ENCODE measurements around the gene TAS2R46. TPM values are rescaled to one million over a fixed set of nuclear protein-coding genes. Genes with fewer than 3 reads are reported as not detected.

TAS2R46 gene
- total RNA-seq, 2 experiments from 2014 or later: 0.43 to 0.95 TPM

DNA sequence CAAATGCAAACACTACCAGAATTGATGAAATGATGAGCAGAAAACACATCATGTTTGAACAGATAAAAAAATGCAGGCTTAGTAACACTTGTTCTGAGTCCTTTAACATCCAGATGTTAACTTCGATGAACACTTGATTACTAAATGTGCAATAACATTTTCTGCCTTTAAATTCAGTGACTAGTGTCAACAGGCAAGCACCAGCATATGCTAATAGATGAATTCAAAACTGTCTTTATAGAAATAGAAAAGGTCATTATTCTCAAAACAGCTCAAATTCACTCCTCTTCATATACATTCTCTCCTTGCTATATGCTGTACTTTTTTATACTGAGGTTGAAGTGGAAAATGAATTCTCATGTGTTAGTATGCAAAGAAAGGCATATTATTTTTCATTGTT lies 39.6 kb downstream of the TAS2R46 start, which contains the start of gene TAS2R19:
TAS2R19 (minus strand) TSS at position 101 of the 400 bp plus-strand sequence; CDS start at position 52, 49 bp downstream.
- ChIA-PET CTCF (no interaction called here), POLR2A (no interaction called here)
- no peak for DNase-seq
- Mint-ChIP-seq H3K9me3 (peaks cover 3% of the 10 kb centered on the region), H3K27ac (no peak within 1 kb of the TSS), H3K4me1 (no peaks in the 10 kb centered on the region), H3K27me3 (no peaks in the 10 kb centered on the region), H3K36me3 (ENCODE audit: low read depth) (peaks cover 10% of the 10 kb centered on the region), H3K4me3 (no peak within 1 kb of the TSS)

DNA sequence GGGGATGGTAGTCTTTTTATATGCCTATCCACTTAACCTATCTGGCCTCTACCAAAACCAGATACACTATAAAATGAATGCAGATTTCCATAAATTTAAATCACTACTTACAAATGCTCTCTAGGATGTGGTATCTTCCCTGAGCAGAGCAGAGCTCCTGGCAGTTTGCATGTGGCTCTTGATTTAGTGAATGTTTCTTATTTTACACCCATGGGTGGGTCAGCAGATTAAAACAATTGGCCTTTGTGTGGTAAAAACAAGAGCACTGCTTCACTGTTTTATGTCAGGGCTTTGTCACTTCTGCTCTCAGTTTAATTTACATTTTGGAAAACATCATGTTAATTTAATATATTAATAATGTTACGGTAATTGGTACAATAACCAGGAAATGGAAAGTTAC lies 45.2 kb downstream of the TAS2R46 start:
- ChIA-PET POLR2A (no interaction called here), CTCF (no interaction called here)
- no peak overlapping the region for H3K27ac Mint-ChIP-seq
- no peaks in the 10 kb centered on the region for H3K9me3 Mint-ChIP-seq
- H3K4me1 Mint-ChIP-seq: no peaks in the 10 kb centered on the region
- no peak overlapping the region for H3K4me3 Mint-ChIP-seq
- peaks cover 6% of the 10 kb centered on the region for H3K36me3 Mint-ChIP-seq (ENCODE audit: low read depth)
- no peak for DNase-seq
- H3K27me3 Mint-ChIP-seq: no peaks in the 10 kb centered on the region

DNA sequence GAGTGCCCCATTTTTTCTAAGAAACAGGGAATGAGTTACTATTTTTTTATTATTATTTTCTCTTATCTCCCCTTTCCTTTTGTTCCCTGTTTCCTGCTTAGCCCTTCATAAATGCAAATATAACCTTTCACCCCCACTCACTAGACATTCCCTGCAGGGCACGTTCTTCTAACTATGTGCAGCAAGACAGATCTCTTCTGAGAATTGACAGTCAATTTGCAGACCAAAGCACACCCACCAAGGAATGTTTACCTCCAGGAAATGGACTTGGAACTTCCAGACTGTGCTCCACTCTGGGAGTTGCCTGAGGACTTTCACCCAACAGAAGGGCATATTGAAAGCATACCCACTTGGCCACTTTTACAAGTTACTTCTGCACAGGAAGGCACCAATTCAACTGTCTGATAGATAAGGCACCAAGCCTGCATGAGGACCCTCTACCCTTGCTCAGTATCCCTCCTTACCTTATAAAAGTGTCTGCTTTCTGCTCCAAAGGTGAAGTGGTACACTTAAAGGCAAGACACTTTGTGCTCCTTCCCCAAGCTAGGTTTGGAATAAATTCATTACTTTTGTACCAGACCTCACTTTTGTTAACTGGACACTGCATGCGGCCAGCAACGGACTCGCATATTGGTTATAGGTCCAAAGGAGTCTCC lies 46.2 kb downstream of the TAS2R46 start:
- POLR2A ChIA-PET: no interaction called here
- no peaks in the 10 kb centered on the region for H3K4me1 Mint-ChIP-seq
- no peaks in the 10 kb centered on the region for H3K9me3 Mint-ChIP-seq
- CTCF ChIA-PET: no interaction called here
- no peak overlapping the region for H3K4me3 Mint-ChIP-seq
- H3K27ac Mint-ChIP-seq: no peak overlapping the region
- DNase-seq: no peak
- no peaks in the 10 kb centered on the region for H3K27me3 Mint-ChIP-seq
- peaks cover 6% of the 10 kb centered on the region for H3K36me3 Mint-ChIP-seq (ENCODE audit: low read depth)

DNA sequence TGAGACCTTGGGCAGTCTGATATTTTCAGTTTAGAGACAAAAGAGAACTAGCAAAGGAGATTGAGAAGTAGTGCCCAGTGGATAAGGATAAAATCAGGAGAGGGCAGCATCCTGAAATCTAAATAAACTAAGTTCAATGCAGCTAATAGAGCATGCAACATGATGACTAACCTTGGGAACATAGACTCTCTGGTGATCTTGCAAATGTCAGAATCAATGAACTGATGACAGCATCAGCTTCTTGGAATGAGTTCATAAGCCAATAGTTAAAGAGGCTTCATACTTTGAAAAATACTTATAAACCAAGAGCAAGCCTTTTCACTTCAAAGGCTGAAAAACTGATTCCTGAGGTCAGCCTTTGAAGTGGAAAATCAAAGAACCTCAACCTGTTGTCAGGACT lies 47.9 kb downstream of the TAS2R46 start:
- Mint-ChIP-seq H3K4me3 (no peak overlapping the region), H3K4me1 (no peaks in the 10 kb centered on the region), H3K27me3 (no peaks in the 10 kb centered on the region), H3K36me3 (ENCODE audit: low read depth) (peaks cover 6% of the 10 kb centered on the region), H3K9me3 (no peaks in the 10 kb centered on the region), H3K27ac (no peak overlapping the region)
- DNase-seq: no peak
- POLR2A ChIA-PET: no interaction called here
- CTCF ChIA-PET: no interaction called here

Other genes with a start within 250 kb of the TAS2R46 start
- gene TAS2R10, start 235.9 kb downstream of the TAS2R46 start, total RNA-seq: under 1 TPM; 0.30 to 0.35 TPM
- gene PRR4, start 212.8 kb downstream of the TAS2R46 start, total RNA-seq: under 1 TPM; 0.68 to 0.98 TPM
- 10 to 100 TPM in 1 of 2 experiments, 1 to 10 TPM in 1; 9.7 to 10.8 TPM for gene PRH1, start 178.0 kb downstream of the TAS2R46 start, total RNA-seq
- under 1 TPM; 0.23 to 0.25 TPM for gene TAS2R13, start 152.7 kb downstream of the TAS2R46 start, total RNA-seq
- not detected for gene PRH2, start 133.1 kb downstream of the TAS2R46 start, total RNA-seq
- 1 to 10 TPM; 1.2 to 1.3 TPM for gene TAS2R14, start 123.0 kb downstream of the TAS2R46 start, total RNA-seq
- gene TAS2R50, start 75.4 kb downstream of the TAS2R46 start, total RNA-seq: under 1 TPM; 0.25 to 0.73 TPM
- under 1 TPM; 0.50 to 0.78 TPM for gene TAS2R20, start 64.0 kb downstream of the TAS2R46 start, total RNA-seq
- 1 to 10 TPM; 1.1 to 1.3 TPM for gene TAS2R19, start 39.7 kb downstream of the TAS2R46 start, total RNA-seq
- gene TAS2R31, start 30.9 kb downstream of the TAS2R46 start, total RNA-seq: 1 to 10 TPM; 1.7 to 1.9 TPM
- gene TAS2R43, start 30.0 kb upstream of the TAS2R46 start, total RNA-seq: under 1 TPM; 0.55 to 0.63 TPM
- gene TAS2R30, start 72.3 kb upstream of the TAS2R46 start, total RNA-seq: 1 to 10 TPM; 1.6 to 1.7 TPM
- gene SMIM10L1, start 108.9 kb upstream of the TAS2R46 start, total RNA-seq: 1 to 10 TPM; 8.3 TPM
- not detected for gene TAS2R42, start 124.6 kb upstream of the TAS2R46 start, total RNA-seq
- not detected for gene PRB3, start 207.4 kb upstream of the TAS2R46 start, total RNA-seq
- not detected for gene PRB4, start 248.1 kb upstream of the TAS2R46 start, total RNA-seq